Occipital lobe (tissue), 2 donors: ENCODE measurements around the gene LIMS2. TPM values are rescaled to one million over a fixed set of nuclear protein-coding genes. Genes with fewer than 3 reads are reported as not detected.

Experiments used
- DNase-seq: peaks from one replicate; lab custom pipeline; 2025; lab: John Stamatoyannopoulos, UW
- total RNA-seq: library from RNA; depleted of rRNA; stranded (reverse); fragments of >200 nt; gene quantifications from one replicate; pipeline ENCODE4 v1.2.3, GENCODE V29; 2014

LIMS2 gene
- 1.2 TPM for total RNA-seq

GRCh38 chr2:127675331-127676261, at the start of gene LIMS2:
TSS of gene LIMS2 (minus strand) at chr2:127675530. CDS start at chr2:127675024, 506 bp downstream.
- no peak for DNase-seq

DNA sequence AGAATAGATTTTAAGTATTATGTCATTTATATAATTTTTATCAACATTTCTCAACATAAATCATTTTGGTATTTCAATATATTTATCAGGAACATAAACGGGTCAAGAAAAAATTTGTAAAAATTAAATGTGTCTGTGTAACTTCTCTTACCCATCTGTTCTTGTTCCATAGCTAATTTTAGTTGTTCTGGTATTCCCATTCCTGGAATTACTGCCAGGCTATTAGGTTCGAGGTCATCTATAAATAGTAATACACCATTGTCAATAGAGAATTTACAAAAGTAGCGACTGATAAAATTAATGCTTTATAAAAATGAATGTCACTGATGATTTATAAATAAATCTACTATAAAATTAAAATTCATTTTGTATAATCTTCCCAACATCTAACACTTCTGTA, 47.5 kb upstream of the LIMS2 start:
- no peak for DNase-seq

- DNase-seq, result no peak
Observed at GRCh38 chr2:127721978-127722355, 46.6 kb upstream of the LIMS2 start.

DNA sequence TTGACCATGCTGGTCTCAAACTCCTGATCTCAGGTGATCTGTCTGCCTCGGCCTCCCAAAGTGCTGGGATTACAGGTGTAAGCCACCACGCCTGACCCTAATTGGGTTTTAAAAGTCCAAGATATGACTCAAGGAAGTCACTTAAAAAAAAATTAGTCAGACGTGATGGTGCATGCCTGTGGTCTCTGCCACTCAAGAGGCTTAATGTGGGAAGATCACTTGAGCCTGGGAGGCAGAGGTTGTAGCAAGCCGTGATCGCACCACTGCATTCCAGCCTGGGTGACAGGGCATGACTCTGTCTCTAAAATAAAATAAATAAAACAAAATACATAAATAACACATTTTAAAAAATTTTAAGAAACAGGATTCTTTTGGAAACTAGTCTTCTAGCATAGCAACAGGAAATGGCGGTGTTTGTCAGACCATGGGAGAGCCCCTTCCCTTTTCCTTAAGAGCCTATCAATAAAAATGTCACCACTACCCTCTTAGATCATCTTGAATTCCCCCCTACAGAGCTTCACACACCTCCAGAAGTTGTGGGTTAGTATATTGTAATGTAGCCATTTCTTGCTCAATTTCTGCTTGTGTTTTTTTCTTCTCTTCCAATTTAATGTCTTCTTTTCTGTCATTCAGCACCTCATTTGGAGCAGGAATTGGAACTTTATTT, 46.1 kb upstream of the LIMS2 start:
- no peak for DNase-seq

GRCh38 chr2:127719301-127720218, 44.2 kb upstream of the LIMS2 start:
- no peak for DNase-seq

DNA sequence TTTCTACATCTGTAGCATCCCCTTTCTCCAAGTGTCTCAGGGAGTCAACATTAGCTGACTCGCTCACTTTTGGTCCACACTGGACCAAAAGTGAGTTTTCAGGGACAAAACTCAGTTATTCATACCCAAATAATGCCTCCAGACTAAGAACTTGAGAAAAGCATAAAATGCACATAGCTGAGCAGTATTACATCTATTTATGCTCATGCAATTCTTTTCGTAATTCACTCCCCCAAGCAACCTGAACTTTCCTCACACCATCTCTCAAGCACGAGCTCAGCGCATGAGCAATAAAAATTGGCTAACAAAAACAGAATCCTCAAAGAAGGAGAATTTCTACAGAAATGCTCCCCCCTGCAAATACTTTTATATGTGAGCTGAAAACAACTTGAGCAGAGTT, 42.9 kb upstream of the LIMS2 start:
- DNase-seq, result no peak

GRCh38 chr2:127715778-127716449, 40.6 kb upstream of the LIMS2 start:
- DNase-seq, result no peak

DNA sequence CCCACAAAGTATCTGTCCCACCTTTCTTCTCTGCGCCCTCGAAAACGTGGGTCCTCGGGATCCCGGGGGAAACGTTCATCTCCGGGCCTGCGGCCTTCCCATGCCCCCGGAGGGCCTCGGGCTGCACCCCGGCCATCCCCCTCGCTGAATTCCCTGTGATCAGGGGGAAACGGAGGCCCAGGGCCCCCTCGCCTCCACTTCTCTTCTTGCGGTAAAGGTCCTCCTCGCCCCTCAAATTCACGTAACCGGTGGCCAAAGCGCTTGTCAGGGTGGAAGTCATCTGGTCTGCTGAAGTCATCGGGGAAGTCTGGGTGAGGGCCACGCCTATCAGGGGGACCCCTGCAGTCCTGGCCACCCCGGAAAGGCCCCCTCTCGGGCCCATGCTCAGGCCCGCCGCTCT, 38.2 kb upstream of the LIMS2 start:
- no peak for DNase-seq

- no peak for DNase-seq
Observed at GRCh38 chr2:127712999-127713398, 37.7 kb upstream of the LIMS2 start.

DNA sequence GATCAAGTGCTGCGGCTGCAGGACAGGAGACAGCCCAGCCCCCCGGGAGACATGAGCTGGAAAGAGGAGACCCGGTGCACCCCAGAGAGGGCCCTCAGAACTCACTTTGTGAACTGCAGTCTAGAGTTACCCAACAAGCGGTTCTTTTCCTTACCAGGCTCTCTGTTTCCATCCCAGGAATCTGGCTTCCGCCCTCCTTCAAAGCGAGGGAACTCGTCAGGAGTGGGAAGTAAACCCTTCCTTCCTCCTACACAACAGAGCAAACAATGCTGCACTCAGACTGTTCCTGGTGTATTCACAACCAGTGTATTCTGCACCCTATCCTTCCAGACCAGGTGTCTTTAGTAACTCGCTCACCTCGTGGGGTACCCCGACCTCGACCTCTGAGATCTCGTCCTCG, 34.0 kb upstream of the LIMS2 start:
- DNase-seq, result no peak

DNA sequence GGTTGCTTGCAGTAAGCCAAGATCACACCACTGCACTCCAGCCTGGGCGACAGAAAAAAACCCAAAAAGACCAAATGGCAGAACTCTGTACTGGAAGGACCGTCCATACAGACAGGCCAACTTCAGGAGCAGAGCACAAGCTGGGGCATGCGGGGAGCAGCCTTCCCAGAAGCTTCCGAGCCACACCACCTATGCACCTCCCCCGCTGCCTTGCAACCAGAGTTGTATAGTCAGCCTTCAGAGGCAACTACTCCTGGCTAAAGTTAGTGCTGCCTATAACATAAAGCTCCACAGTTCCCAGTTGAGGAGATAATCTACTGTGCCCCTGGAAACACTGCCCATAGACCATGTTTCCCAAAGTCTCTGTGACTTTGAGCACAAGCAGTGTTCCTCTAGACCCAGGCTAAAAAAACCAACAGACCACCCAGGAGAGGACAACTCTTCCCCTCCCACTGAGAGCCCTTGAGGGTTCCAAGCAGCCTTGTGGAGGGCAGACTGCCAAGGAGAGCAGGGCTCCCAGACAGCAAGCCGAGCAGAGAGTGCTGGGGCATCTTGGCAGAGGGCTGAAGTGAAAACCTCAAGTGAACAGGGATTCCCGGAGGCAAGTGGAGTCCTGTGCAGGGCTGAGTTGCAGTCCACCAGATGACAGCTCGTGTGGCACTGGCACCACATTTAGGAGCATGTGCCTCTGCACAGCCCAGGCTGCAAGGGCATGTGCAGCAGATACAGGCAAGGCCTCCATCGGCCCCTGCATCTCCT, 32.7 kb upstream of the LIMS2 start:
- DNase-seq, result no peak

- no peak for DNase-seq
Observed at GRCh38 chr2:127706215-127706990, 31.1 kb upstream of the LIMS2 start.

DNA sequence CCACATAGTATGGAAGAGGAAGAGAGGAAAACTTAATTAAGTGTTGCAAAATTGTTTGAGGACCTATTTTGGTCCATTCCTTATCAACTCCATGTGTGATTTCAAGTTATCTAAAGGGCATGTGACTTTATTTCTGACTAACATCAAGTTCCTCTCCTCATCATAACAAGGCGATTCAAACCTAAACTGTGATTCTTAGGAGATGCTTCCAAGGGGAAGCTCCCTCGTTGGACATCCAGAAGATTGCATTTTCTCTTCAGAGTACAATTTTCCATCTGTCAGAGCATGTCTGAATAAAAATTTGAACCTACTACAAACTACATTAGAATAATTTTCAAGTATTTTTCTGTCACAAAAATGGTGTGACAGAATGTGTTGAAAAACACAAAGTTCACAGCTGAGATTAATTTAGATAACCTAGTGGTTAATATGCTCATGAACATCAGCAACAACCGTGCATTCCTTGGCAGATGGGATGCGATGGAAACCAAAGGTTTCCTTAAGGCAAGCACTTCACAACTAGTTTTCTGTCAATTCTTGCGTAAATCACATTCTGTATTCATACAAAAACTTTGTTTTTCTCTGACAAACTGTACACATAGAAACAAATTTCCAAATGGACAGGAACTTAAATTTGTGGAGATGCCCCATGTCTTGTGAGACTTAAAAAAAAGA, 30.2 kb upstream of the LIMS2 start:
- no peak for DNase-seq

DNA sequence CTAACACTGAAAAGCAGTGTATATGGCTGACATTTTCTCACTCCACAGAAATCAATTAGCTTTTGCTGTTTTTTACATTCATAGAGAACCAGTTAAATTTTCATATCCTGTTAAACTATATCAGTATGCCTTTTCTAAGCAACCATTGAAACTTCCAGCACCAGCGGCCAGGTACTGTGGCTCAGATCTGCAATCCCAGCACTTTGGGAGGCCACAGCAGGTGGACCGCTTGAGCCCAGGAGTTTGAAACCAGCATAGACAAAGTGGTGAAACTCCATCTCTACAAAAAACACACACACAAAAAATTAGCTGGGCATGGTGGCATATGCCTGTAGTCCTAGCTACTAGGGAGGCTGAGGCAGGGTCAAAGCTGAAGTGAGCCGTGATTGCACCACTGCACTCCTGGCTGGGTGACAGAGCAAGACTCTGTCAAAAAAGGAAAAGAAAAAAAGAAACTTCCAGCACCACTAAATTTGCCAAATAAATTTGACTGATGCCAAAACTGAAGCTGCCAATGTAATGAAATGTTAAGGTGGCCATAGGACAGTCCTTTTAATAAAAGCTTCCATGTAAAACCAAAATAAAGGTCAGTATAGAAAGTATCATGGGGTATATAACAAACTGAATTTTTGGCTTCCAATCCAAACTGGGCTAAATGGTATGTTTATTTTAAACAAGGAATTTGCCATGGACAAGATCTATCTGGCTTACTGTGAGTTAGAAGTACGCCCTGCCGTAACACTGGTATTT, 29.5 kb upstream of the LIMS2 start:
- DNase-seq, result no peak

DNA sequence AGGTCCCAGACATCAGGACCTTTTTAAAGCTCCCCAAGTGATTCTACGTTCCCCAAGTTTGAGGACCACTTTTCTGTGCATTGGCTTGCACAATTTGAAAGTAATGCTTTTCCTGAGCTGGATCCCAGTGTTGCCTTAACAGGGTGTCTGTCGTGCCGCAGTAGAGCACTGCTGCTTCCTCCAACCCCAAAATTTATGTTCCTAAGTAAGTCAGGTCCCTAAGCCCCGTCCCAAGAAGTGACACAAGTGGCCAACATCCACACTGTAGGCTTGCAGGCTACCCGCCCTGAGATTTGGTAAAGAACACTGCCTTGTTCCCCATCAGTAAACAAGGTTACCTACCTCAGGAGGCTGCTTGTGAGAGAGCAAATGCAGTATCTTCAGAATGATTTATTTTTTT, 28.0 kb upstream of the LIMS2 start:
- DNase-seq, result no peak

- DNase-seq, result no peak
Observed at GRCh38 chr2:127702395-127703009, 27.2 kb upstream of the LIMS2 start.

- DNase-seq, result peak; percentile 77
Observed at GRCh38 chr2:127701651-127702394, 26.5 kb upstream of the LIMS2 start.
